Type B pancreatic cell (in vitro differentiated cells): ENCODE results near the gene KLK3. TPM values are rescaled to one million over a fixed set of nuclear protein-coding genes. Genes with fewer than 3 reads are reported as not detected.

Experiments
- DNase-seq: peaks from one replicate; pipeline ENCODE4 v3.0.0; 2021; ENCODE audit warnings: mixed read lengths; ENCODE audit not compliant: unreplicated experiment; ENCODE audit errors: extremely low spot score
- H3K27ac Mint-ChIP-seq: 2 replicates; pipeline ENCODE4 v1.8.0; 2021; ENCODE audit warnings: mild to moderate bottlenecking, mixed read lengths
- H3K27me3 Mint-ChIP-seq: 2 replicates; pipeline ENCODE4 v1.8.0; 2021; ENCODE audit warnings: mixed read lengths
- H3K36me3 Mint-ChIP-seq: 2 replicates; pipeline ENCODE4 v1.8.0; 2021; ENCODE audit warnings: mixed read lengths
- H3K4me1 Mint-ChIP-seq: one replicate; pipeline ENCODE4 v1.8.0; 2021; ENCODE audit warnings: mixed read lengths; ENCODE audit not compliant: unreplicated experiment
- H3K4me3 Mint-ChIP-seq: 2 replicates; pipeline ENCODE4 v1.8.0; 2021; ENCODE audit warnings: mild to moderate bottlenecking, mixed read lengths
- H3K9me3 Mint-ChIP-seq: 2 replicates; pipeline ENCODE4 v1.8.0; 2021; ENCODE audit warnings: mixed read lengths
- total RNA-seq: library from RNA; stranded (reverse); gene quantifications from 2 replicates; pipeline ENCODE4 v1.2.1, GENCODE V29; 2021; ENCODE audit warnings: low replicate concordance
- TF ChIP-seq, protein P1 (sequence below): fragments of 200-600 bp; sonication (generic); conservative IDR thresholded peaks from 2 replicates; pipeline ENCODE4 v1.5.0; 2021; ENCODE audit warnings: antibody characterized with exemption, mild to moderate bottlenecking

KLK3 gene
- total RNA-seq, 1 donor from 2014 or later, result not detected

DNA sequence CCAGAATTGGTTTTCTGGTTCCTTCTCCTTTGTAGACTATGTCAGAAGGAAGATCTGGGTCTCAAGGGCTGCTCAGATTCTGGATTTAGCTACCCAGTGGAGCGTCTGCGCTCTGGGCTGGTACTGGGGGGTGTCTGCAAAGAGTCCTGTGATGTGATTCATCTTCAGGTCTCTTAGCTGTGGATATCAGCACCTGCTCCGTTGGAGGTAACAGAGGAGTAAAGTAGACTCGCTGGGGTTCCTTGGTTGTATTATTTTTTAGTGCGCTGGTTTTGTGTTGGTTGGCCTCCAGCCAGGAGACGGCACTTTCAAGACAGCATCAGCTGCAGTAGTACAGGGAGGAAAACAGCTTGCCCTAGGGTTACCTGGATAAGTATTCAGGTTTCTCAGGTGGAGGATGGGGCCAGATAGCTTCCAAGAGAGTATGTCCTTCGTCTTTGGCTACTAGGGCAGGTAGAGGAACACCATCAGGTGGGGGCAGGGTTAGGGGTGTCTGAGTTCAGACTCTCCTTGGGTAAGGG lies 11.0 kb upstream of the KLK3 start:
- Mint-ChIP-seq H3K36me3 (no peaks in the 10 kb centered on the region), H3K4me3 (no peak overlapping the region), H3K9me3 (no peaks in the 10 kb centered on the region), H3K27me3 (peaks cover 61% of the 10 kb centered on the region), H3K4me1 (no peaks in the 10 kb centered on the region), H3K27ac (no peak overlapping the region)
- TF ChIP-seq, protein P1, sequence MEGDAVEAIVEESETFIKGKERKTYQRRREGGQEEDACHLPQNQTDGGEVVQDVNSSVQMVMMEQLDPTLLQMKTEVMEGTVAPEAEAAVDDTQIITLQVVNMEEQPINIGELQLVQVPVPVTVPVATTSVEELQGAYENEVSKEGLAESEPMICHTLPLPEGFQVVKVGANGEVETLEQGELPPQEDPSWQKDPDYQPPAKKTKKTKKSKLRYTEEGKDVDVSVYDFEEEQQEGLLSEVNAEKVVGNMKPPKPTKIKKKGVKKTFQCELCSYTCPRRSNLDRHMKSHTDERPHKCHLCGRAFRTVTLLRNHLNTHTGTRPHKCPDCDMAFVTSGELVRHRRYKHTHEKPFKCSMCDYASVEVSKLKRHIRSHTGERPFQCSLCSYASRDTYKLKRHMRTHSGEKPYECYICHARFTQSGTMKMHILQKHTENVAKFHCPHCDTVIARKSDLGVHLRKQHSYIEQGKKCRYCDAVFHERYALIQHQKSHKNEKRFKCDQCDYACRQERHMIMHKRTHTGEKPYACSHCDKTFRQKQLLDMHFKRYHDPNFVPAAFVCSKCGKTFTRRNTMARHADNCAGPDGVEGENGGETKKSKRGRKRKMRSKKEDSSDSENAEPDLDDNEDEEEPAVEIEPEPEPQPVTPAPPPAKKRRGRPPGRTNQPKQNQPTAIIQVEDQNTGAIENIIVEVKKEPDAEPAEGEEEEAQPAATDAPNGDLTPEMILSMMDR, result no peak
- no peak for DNase-seq

DNA sequence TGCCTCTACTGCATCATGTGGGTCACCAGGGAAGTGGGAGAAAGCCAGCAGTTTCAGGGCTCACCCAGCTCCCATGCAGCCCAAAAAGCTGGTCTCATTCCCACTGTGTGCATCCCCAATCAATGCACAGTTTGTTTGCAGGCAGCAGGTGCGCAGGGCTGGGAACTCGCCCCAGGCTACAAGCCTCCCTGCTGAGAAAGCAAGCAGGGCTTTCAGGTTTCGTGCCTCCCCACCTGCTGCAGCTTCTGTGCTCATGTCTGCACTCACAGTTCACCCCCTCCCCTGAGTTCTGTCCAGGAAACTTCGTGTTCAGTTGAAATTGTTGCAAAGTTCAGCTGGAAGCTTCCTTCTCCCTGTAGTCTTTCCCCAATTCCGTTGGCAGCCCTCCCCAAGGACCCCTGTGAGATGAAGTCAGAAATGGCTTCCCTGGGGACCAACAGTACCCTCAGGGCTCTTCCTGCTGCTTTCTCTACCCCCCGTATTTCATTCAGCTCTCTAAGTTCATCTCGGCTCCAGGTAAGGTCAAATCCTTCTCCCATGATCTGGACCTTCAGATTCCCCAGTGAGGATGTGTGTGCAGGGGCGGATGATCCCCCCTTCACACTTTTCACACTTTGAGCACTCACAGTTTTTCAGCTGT lies 10.3 kb upstream of the KLK3 start:
- H3K27ac Mint-ChIP-seq, result no peak overlapping the region
- TF ChIP-seq, protein P1, result no peak
- peaks cover 63% of the 10 kb centered on the region for H3K27me3 Mint-ChIP-seq
- no peaks in the 10 kb centered on the region for H3K4me1 Mint-ChIP-seq
- no peak overlapping the region for H3K4me3 Mint-ChIP-seq
- no peaks in the 10 kb centered on the region for H3K9me3 Mint-ChIP-seq
- H3K36me3 Mint-ChIP-seq, result no peaks in the 10 kb centered on the region
- DNase-seq, result no peak

DNA sequence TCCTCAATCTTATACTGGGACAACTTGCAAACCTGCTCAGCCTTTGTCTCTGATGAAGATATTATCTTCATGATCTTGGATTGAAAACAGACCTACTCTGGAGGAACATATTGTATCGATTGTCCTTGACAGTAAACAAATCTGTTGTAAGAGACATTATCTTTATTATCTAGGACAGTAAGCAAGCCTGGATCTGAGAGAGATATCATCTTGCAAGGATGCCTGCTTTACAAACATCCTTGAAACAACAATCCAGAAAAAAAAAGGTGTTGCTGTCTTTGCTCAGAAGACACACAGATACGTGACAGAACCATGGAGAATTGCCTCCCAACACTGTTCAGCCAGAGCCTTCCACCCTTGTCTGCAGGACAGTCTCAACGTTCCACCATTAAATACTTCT lies 4.0 kb upstream of the KLK3 start:
- Mint-ChIP-seq H3K9me3 (no peaks in the 10 kb centered on the region), H3K4me1 (no peaks in the 10 kb centered on the region), H3K27ac (no peak overlapping the region), H3K4me3 (no peak overlapping the region), H3K36me3 (no peaks in the 10 kb centered on the region), H3K27me3 (peaks cover 46% of the 10 kb centered on the region)
- DNase-seq, result no peak
- TF ChIP-seq, protein P1, result no peak

DNA sequence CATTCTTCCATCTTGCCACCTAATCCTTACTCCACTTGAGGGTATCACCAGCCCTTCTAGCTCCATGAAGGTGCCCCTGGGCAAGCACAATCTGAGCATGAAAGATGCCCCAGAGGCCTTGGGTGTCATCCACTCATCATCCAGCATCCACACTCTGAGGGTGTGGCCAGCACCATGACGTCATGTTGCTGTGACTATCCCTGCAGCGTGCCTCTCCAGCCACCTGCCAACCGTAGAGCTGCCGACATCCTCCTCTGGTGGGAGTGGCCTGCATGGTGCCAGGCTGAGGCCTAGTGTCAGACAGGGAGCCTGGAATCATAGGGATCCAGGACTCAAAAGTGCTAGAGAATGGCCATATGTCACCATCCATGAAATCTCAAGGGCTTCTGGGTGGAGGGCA lies 3.1 kb upstream of the KLK3 start:
- H3K9me3 Mint-ChIP-seq, result no peaks in the 10 kb centered on the region
- no peaks in the 10 kb centered on the region for H3K36me3 Mint-ChIP-seq
- DNase-seq, result no peak
- TF ChIP-seq, protein P1, result no peak
- peaks cover 54% of the 10 kb centered on the region for H3K27me3 Mint-ChIP-seq
- no peaks in the 10 kb centered on the region for H3K4me1 Mint-ChIP-seq
- no peak overlapping the region for H3K27ac Mint-ChIP-seq
- no peak overlapping the region for H3K4me3 Mint-ChIP-seq

DNA sequence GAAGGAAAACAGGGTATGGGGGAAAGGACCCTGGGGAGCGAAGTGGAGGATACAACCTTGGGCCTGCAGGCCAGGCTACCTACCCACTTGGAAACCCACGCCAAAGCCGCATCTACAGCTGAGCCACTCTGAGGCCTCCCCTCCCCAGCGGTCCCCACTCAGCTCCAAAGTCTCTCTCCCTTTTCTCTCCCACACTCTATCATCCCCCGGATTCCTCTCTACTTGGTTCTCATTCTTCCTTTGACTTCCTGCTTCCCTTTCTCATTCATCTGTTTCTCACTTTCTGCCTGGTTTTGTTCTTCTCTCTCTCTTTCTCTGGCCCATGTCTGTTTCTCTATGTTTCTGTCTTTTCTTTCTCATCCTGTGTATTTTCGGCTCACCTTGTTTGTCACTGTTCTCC lies 2.7 kb downstream of the KLK3 start:
- Mint-ChIP-seq H3K27me3 (peaks cover 72% of the 10 kb centered on the region), H3K36me3 (no peaks in the 10 kb centered on the region), H3K9me3 (no peaks in the 10 kb centered on the region), H3K27ac (no peak overlapping the region), H3K4me3 (no peak overlapping the region), H3K4me1 (peaks cover 7% of the 10 kb centered on the region)
- TF ChIP-seq, protein P1, result no peak
- DNase-seq, result no peak
